Skin of body (tissue), 1 donor: ENCODE measurements around the gene EMX2. TPM values are rescaled to one million over a fixed set of nuclear protein-coding genes. Genes with fewer than 3 reads are reported as not detected.

Source experiments
- total RNA-seq: library from RNA; depleted of rRNA; stranded (reverse); fragments of >200 nt; gene quantifications from one replicate; pipeline ENCODE4 v1.2.3, GENCODE V29; 2014

EMX2 gene
- total RNA-seq, 1 donor from 2014 or later: 5.5 TPM

Other genes starting within 250 kb of the EMX2 start
- 20.9 TPM for gene PDZD8, start 167.3 kb upstream of the EMX2 start, total RNA-seq